Transverse colon (tissue), 3 donors: ENCODE data around the gene FAAH2.
"Not testable (repeated sequence)": the region's sequence is repeated elsewhere in the genome, so short reads cannot be mapped to it uniquely, and the experiment has no call there.

ENCODE experiments used
- CTCF ChIP-seq, 5 experiments: fragments of 200-600 bp in 3 of 5; fragments of 450-650 bp in 2 of 5; sonication (generic) in 3 of 5; IDR thresholded peaks; 1 replicate in 2 of 5; 2 replicates in 3 of 5; pipeline ENCODE4 v1.5.1; 2016 to 2017; ENCODE audit warnings: antibody characterized with exemption in 5 of 5, inconsistent platforms in 3 of 5, mild to moderate bottlenecking in 2 of 5, moderate library complexity in 1 of 5
- POLR2A ChIP-seq: fragments of 450-650 bp; IDR thresholded peaks from one replicate; pipeline ENCODE4 v1.6.1; 2016; ENCODE audit warnings: antibody characterized with exemption, mild to moderate bottlenecking, moderate library complexity

GRCh38 chrX:57403191-57403590 lies 116.7 kb downstream of the FAAH2 start:
- not testable (repeated sequence) for TF ChIP-seq CTCF (IDR thresholded peaks at IDR 0.05); POLR2A
